Thoracic aorta (tissue), 2 donors: ENCODE data around the gene PTGDR. TPM values are rescaled to one million over a fixed set of nuclear protein-coding genes. Genes with fewer than 3 reads are reported as not detected.

ENCODE experiments used
- ATAC-seq: fragments of 150-250 bp; one replicate; pipeline ENCODE4 v1.8.0; 2017; ENCODE audit warnings: low read depth; ENCODE audit not compliant: insufficient number of reproducible peaks, low FRiP score
- DNase-seq: peaks from one replicate; pipeline ENCODE4 v3.0.0-alpha.2; 2020; ENCODE audit warnings: low spot score
- H3K27ac ChIP-seq, 2 donors: fragments of 200-600 bp; sonication (generic); 1 replicate in 1 of 2; 2 replicates in 1 of 2; pipeline ENCODE4 v1.5.1; 2016; ENCODE audit warnings: mild to moderate bottlenecking in 2 of 2, moderate library complexity in 2 of 2
- H3K27me3 ChIP-seq: fragments of 200-600 bp; sonication (generic); replicated peaks from 2 replicates; pipeline ENCODE4 v1.6.0; 2016; ENCODE audit warnings: mild to moderate bottlenecking; ENCODE audit not compliant: insufficient read depth
- H3K36me3 ChIP-seq: fragments of 200-600 bp; sonication (generic); one replicate; pipeline ENCODE4 v1.5.1; 2016
- H3K4me1 ChIP-seq, 2 donors: fragments of 200-600 bp; sonication (generic); 1 replicate in 1 of 2; 2 replicates in 1 of 2; pipeline versions ENCODE4 v1.5.1 to v1.6.0; 2016; ENCODE audit warnings: low read depth in 2 of 2, mild to moderate bottlenecking in 1 of 2; ENCODE audit not compliant: control insufficient read depth in 1 of 2
- H3K4me3 ChIP-seq: fragments of 200-600 bp; sonication (generic); 2 replicates; pipeline ENCODE4 v1.5.1; 2016; ENCODE audit warnings: mild to moderate bottlenecking
- H3K9me3 ChIP-seq: fragments of 200-600 bp; sonication (generic); 2 replicates; pipeline ENCODE4 v1.5.1; 2016
- total RNA-seq, 2 donors: library from RNA; depleted of rRNA; stranded (reverse); fragments of >200 nt; gene quantifications; one replicate each; pipeline versions ENCODE4 v1.1.0 to v1.2.3, GENCODE V29; 2016
- TF ChIP-seq, protein P1 (sequence below): fragments of 200-600 bp; sonication (generic); IDR thresholded peaks from one replicate; pipeline ENCODE4 v1.5.1; 2019; ENCODE audit warnings: antibody characterized with exemption

The PTGDR gene
- total RNA-seq, 2 donors from 2014 or later, result 2.0 to 2.9 TPM

DNA sequence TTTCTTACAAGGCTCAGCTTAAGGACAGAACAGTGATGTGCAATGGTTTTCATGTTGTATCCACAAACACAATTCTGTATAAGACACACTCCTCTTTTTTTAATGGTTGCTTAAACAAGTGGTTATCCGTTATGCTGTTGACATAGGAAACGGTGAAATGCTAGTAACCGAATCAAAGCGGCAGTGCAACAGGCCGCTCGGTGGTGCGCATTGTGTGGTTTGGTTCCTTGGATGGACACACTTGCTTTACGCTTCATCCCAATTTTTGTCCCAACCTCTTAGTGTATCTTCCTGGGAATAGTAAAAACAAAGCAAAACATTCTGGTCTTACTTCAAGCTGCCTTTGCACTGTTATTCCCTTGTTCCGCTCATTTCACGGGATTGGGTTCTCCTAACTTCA, 46.0 kb downstream of the PTGDR start:
- Histone ChIP-seq H3K4me3 (peak overlapping the region; percentile 76), H3K36me3 (no peaks in the 10 kb centered on the region), H3K27ac (no peak overlapping the region), H3K27me3 (no peaks in the 10 kb centered on the region), H3K4me1 (peaks cover 0 to 22% of the 10 kb centered on the region in 2 donors), H3K9me3 (no peaks in the 10 kb centered on the region)
- ATAC-seq, result no peak
- no peak for DNase-seq
- TF ChIP-seq, protein P1, sequence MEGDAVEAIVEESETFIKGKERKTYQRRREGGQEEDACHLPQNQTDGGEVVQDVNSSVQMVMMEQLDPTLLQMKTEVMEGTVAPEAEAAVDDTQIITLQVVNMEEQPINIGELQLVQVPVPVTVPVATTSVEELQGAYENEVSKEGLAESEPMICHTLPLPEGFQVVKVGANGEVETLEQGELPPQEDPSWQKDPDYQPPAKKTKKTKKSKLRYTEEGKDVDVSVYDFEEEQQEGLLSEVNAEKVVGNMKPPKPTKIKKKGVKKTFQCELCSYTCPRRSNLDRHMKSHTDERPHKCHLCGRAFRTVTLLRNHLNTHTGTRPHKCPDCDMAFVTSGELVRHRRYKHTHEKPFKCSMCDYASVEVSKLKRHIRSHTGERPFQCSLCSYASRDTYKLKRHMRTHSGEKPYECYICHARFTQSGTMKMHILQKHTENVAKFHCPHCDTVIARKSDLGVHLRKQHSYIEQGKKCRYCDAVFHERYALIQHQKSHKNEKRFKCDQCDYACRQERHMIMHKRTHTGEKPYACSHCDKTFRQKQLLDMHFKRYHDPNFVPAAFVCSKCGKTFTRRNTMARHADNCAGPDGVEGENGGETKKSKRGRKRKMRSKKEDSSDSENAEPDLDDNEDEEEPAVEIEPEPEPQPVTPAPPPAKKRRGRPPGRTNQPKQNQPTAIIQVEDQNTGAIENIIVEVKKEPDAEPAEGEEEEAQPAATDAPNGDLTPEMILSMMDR, result no peak

DNA sequence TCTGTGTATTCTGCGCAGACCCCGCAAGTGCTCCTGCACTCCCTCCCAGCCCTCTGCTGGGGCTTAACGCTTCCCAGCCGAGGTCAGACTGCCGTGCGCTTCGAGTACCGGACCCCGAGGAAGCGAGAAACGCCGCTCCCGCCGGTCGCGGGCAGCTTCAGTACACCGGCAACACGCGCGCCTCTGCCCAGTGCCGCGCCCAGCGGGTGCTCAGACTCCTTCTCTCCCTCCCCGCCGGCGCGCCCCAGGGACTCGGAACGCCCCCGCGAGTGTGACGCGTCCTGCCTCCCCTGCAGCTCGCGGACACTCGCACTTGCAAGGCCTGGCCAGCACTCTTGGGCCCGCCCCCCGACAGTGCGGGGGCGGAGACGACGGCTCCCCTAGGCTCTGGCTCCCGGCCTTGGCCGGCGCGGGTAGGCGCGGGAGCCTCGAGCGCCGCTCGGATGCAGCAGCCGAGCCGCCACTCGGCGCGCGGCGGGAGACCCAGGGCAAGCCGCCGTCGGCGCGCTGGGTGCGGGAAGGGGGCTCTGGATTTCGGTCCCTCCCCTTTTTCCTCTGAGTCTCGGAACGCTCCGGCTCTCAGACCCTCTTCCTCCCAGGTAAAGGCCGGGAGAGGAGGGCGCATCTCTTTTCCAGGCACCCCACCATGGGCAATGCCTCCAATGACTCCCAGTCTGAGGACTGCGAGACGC, 46.6 kb downstream of the PTGDR start, which contains the start of gene PTGER2:
Gene PTGER2, plus strand, starts transcription at position 410 of the 692 bp plus-strand sequence. Its CDS starts 237 bp downstream, at position 647.
- TF ChIP-seq, protein P1, result no peak
- peaks cover 0 to 22% of the 10 kb centered on the region in 2 donors for H3K4me1 ChIP-seq
- H3K36me3 ChIP-seq, result no peaks in the 10 kb centered on the region
- no peaks in the 10 kb centered on the region for H3K9me3 ChIP-seq
- H3K4me3 ChIP-seq, result peak within 1 kb of the TSS; percentile 76
- H3K27ac ChIP-seq, result no peak within 1 kb of the TSS
- H3K27me3 ChIP-seq, result no peaks in the 10 kb centered on the region
- DNase-seq (peak; percentile 66), ATAC-seq (no peak)

DNA sequence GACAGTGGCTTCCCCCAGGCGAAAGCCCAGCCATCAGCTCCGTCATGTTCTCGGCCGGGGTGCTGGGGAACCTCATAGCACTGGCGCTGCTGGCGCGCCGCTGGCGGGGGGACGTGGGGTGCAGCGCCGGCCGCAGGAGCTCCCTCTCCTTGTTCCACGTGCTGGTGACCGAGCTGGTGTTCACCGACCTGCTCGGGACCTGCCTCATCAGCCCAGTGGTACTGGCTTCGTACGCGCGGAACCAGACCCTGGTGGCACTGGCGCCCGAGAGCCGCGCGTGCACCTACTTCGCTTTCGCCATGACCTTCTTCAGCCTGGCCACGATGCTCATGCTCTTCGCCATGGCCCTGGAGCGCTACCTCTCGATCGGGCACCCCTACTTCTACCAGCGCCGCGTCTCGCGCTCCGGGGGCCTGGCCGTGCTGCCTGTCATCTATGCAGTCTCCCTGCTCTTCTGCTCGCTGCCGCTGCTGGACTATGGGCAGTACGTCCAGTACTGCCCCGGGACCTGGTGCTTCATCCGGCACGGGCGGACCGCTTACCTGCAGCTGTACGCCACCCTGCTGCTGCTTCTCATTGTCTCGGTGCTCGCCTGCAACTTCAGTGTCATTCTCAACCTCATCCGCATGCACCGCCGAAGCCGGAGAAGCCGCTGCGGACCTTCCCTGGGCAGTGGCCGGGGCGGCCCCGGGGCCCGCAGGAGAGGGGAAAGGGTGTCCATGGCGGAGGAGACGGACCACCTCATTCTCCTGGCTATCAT, 47.3 kb downstream of the PTGDR start:
- Histone ChIP-seq H3K4me1 (peaks cover 0 to 22% of the 10 kb centered on the region in 2 donors), H3K36me3 (no peaks in the 10 kb centered on the region), H3K4me3 (peak overlapping the region; percentile 76), H3K27me3 (no peaks in the 10 kb centered on the region), H3K27ac (no peak overlapping the region), H3K9me3 (no peaks in the 10 kb centered on the region)
- ATAC-seq (no peak), DNase-seq (no peak)
- TF ChIP-seq, protein P1, result no peak

DNA sequence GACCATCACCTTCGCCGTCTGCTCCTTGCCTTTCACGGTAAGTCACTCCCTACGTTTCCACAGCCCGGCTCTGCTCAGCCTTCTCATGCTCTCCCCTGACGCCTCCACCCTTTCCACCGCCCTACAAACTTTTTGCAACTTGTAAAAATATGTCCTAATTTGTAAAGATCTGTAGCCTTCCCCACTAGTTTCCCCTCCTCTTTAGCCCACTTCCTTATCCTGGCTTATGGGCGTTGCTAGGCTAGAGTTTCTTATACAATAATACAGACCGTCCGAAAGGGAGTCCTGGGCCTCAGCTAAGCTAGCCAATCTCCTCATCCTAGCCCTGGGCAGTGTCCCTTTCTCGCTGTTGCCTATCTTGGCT, 47.8 kb downstream of the PTGDR start:
- ATAC-seq, result peak; percentile 18
- H3K27ac ChIP-seq, result no peak overlapping the region

DNA sequence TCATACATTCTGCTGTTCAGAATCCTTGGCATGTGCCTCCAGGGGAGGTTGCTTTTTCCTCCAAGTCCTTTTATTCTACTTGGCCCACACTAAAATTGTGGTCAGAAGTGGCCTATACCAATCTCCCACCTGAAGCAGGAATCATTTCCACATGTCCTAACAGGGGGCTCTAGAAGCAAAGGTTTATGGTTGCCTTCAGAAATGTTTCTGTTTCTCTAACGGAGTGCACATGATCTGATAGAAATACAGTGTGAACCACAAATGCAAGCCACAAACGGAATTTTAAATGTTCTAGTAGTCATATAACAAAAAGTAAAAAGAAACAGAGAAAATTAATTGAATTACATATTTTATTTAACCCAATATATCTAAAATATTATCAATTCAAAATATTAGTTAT, 50.6 kb downstream of the PTGDR start:
- H3K27me3 ChIP-seq, result no peaks in the 10 kb centered on the region
- DNase-seq (no peak), ATAC-seq (no peak)
- no peaks in the 10 kb centered on the region for H3K9me3 ChIP-seq
- H3K4me3 ChIP-seq, result no peak overlapping the region
- H3K4me1 ChIP-seq, result peaks cover 0 to 18% of the 10 kb centered on the region in 2 donors
- no peak overlapping the region for H3K27ac ChIP-seq
- H3K36me3 ChIP-seq, result no peaks in the 10 kb centered on the region
- TF ChIP-seq, protein P1, result no peak

More for the DNA sequence above, 47.8 kb downstream of the PTGDR start:
- no peak for DNase-seq
- TF ChIP-seq, protein P1, result no peak
- no peaks in the 10 kb centered on the region for H3K27me3 ChIP-seq
- H3K4me3 ChIP-seq, result peak overlapping the region; percentile 76
- H3K4me1 ChIP-seq, result peaks cover 0 to 22% of the 10 kb centered on the region in 2 donors
- no peaks in the 10 kb centered on the region for H3K36me3 ChIP-seq
- H3K9me3 ChIP-seq, result no peaks in the 10 kb centered on the region
